Neural cell (in vitro differentiated cells): ENCODE data around the gene RAB17. TPM values are rescaled to one million over a fixed set of nuclear protein-coding genes. Genes with fewer than 3 reads are reported as not detected.

Experiments
- H2AFZ ChIP-seq: fragments of 200-600, 300-800 bp; sonication (generic), shearing (Covaris generic); 2 replicates; pipeline ENCODE4 v1.6.0; 2014; ENCODE audit warnings: low read depth, mild to moderate bottlenecking, antibody characterized with exemption, low read length, moderate library complexity
- H3F3A ChIP-seq: fragments of 200-600 bp; shearing (Covaris generic); 2 replicates; pipeline ENCODE4 v1.6.1; 2016; ENCODE audit warnings: mild to moderate bottlenecking, moderate library complexity, mixed read lengths, antibody characterized with exemption, low read length; ENCODE audit not compliant: insufficient read depth, poor library complexity, severe bottlenecking
- H3K27ac ChIP-seq: fragments of 200-600, 300-800 bp; sonication (generic), shearing (Covaris generic); 2 replicates; pipeline ENCODE4 v1.5.1; 2014; ENCODE audit warnings: mild to moderate bottlenecking, low read length, moderate library complexity
- H3K27me3 ChIP-seq: fragments of 300-800, 200-600 bp; sonication (generic), shearing (Covaris generic); 2 replicates; pipeline ENCODE4 v1.6.0; 2014; ENCODE audit warnings: mild to moderate bottlenecking, low read depth, low read length, moderate library complexity; ENCODE audit not compliant: insufficient read depth
- H3K36me3 ChIP-seq: fragments of 300-800, 200-600 bp; sonication (generic), shearing (Covaris generic); 2 replicates; pipeline ENCODE4 v1.5.1; 2014; ENCODE audit warnings: mild to moderate bottlenecking, antibody characterized with exemption, low read length, moderate library complexity; ENCODE audit not compliant: insufficient read depth
- H3K4me2 ChIP-seq: fragments of 300-800, 200-600 bp; sonication (generic), shearing (Covaris generic); 2 replicates; pipeline ENCODE4 v1.6.0; 2014; ENCODE audit warnings: mild to moderate bottlenecking, low read length
- H3K4me3 ChIP-seq: fragments of 300-800, 200-600 bp; sonication (generic), shearing (Covaris generic); 2 replicates; pipeline ENCODE4 v1.5.1; 2014; ENCODE audit warnings: mild to moderate bottlenecking, low read length, moderate library complexity
- H3K79me2 ChIP-seq: fragments of 200-600 bp; shearing (Covaris generic); replicated peaks from 2 replicates; pipeline ENCODE4 v1.6.0; 2014; ENCODE audit warnings: mild to moderate bottlenecking, low read length, moderate library complexity; ENCODE audit not compliant: insufficient read depth
- H3K9ac ChIP-seq: fragments of 300-800, 200-600 bp; sonication (generic), shearing (Covaris generic); 2 replicates; pipeline ENCODE4 v1.6.1; 2016; ENCODE audit warnings: mild to moderate bottlenecking, low read length, mixed read lengths
- H3K9me2 ChIP-seq: fragments of 200-600 bp; shearing (Covaris generic); 2 replicates; pipeline ENCODE4 v1.6.1; 2016; ENCODE audit warnings: mild to moderate bottlenecking, low read length, mixed read lengths; ENCODE audit not compliant: insufficient read depth
- H3K9me3 ChIP-seq: fragments of 200-600, 300-800 bp; sonication (generic), shearing (Covaris generic); 2 replicates; pipeline ENCODE4 v1.6.1; 2016; ENCODE audit warnings: mild to moderate bottlenecking, mixed run types, low read length, moderate library complexity, mixed read lengths
- H4K20me1 ChIP-seq: fragments of 200-600 bp; shearing (Covaris generic); 2 replicates; pipeline ENCODE4 v1.6.1; 2016; ENCODE audit warnings: mild to moderate bottlenecking, mixed run types; ENCODE audit not compliant: insufficient read depth
- CTCF ChIP-seq: fragments of 450-650 bp; IDR thresholded peaks from 2 replicates; pipeline ENCODE4 v1.5.1; 2014; ENCODE audit warnings: antibody characterized with exemption, mild to moderate bottlenecking, moderate library complexity; ENCODE audit not compliant: poor library complexity, severe bottlenecking
- EP300 ChIP-seq: fragments of 450-650 bp; conservative IDR thresholded peaks from 2 replicates; pipeline ENCODE4 v1.6.1; 2014; ENCODE audit warnings: antibody characterized with exemption, mild to moderate bottlenecking, moderate library complexity; ENCODE audit not compliant: poor library complexity, severe bottlenecking
- EZH2 ChIP-seq: fragments of 200-600, 300-800 bp; shearing (Covaris generic), sonication (generic); IDR thresholded peaks from 2 replicates; pipeline ENCODE4 v1.6.1; 2014; ENCODE audit warnings: antibody characterized with exemption, low read length, borderline replicate concordance, mild to moderate bottlenecking; ENCODE audit not compliant: insufficient read depth, poor library complexity, severe bottlenecking
- MXI1 ChIP-seq: fragments of 450-650 bp; conservative IDR thresholded peaks from 2 replicates; pipeline ENCODE4 v1.6.1; 2014; ENCODE audit warnings: antibody characterized with exemption, mild to moderate bottlenecking; ENCODE audit not compliant: poor library complexity, severe bottlenecking
- POLR2AphosphoS5 ChIP-seq: IDR thresholded peaks from 2 replicates; pipeline ENCODE4 v1.6.1; 2012
- RAD21 ChIP-seq: fragments of 450-650 bp; conservative IDR thresholded peaks from 2 replicates; pipeline ENCODE4 v1.6.1; 2014; ENCODE audit warnings: antibody characterized with exemption, mild to moderate bottlenecking, moderate library complexity
- REST ChIP-seq: IDR thresholded peaks from 2 replicates; pipeline ENCODE4 v1.6.1; 2012; ENCODE audit warnings: borderline replicate concordance
- SMC3 ChIP-seq: fragments of 450-650 bp; conservative IDR thresholded peaks from 2 replicates; pipeline ENCODE4 v1.6.1; 2014; ENCODE audit warnings: antibody characterized with exemption, mild to moderate bottlenecking, moderate library complexity; ENCODE audit not compliant: poor library complexity
- TAF1 ChIP-seq: IDR thresholded peaks from 2 replicates; pipeline ENCODE4 v1.6.1; 2012; ENCODE audit warnings: low read depth
- polyA plus RNA-seq: library from polyadenylated mRNA; depleted of rRNA; stranded (reverse); fragments of >200 nt; gene quantifications from 2 replicates; pipeline ENCODE4 v1.2.3, GENCODE V29; 2014

The RAB17 gene
- polyA plus RNA-seq, 1 donor from 2014 or later = not detected

- Histone ChIP-seq H3K36me3 (no peaks in the 10 kb centered on the region), H3K27ac (no peak overlapping the region), H3K4me2 (no peak overlapping the region), H3K4me3 (no peak overlapping the region), H3K79me2 (no peaks in the 10 kb centered on the region), H3K27me3 (no peaks in the 10 kb centered on the region), H3F3A (no peaks in the 10 kb centered on the region), H2AFZ (no peak overlapping the region), H3K9me3 (no peaks in the 10 kb centered on the region), H3K9me2 (no peaks in the 10 kb centered on the region), H4K20me1 (no peaks in the 10 kb centered on the region), H3K9ac (no peak overlapping the region)
- TF ChIP-seq REST = no peak
- no peak for TF ChIP-seq EP300
- no peak for TF ChIP-seq MXI1
- TF ChIP-seq RAD21 = no peak
- TF ChIP-seq POLR2AphosphoS5 = no peak
- no peak for TF ChIP-seq EZH2
- TF ChIP-seq SMC3 = no peak
- TF ChIP-seq TAF1 = no peak
- TF ChIP-seq CTCF = no peak
Observed at GRCh38 chr2:237533668-237534161, 56.8 kb downstream of the RAB17 start.

GRCh38 chr2:237532160-237532559, 58.4 kb downstream of the RAB17 start:
- Histone ChIP-seq H3K36me3 (no peaks in the 10 kb centered on the region), H3K9me2 (no peaks in the 10 kb centered on the region), H3K27ac (no peak overlapping the region), H3K9me3 (no peaks in the 10 kb centered on the region), H3K4me2 (no peak overlapping the region), H3F3A (no peaks in the 10 kb centered on the region), H3K79me2 (no peaks in the 10 kb centered on the region), H3K9ac (no peak overlapping the region), H4K20me1 (no peaks in the 10 kb centered on the region), H2AFZ (no peak overlapping the region), H3K27me3 (no peaks in the 10 kb centered on the region), H3K4me3 (no peak overlapping the region)
- no peak for TF ChIP-seq MXI1
- TF ChIP-seq RAD21 = no peak
- no peak for TF ChIP-seq TAF1
- TF ChIP-seq EP300 = no peak
- no peak for TF ChIP-seq REST
- no peak for TF ChIP-seq SMC3
